ENCODE measurements around the gene USP14.

Gene USP14

DNA sequence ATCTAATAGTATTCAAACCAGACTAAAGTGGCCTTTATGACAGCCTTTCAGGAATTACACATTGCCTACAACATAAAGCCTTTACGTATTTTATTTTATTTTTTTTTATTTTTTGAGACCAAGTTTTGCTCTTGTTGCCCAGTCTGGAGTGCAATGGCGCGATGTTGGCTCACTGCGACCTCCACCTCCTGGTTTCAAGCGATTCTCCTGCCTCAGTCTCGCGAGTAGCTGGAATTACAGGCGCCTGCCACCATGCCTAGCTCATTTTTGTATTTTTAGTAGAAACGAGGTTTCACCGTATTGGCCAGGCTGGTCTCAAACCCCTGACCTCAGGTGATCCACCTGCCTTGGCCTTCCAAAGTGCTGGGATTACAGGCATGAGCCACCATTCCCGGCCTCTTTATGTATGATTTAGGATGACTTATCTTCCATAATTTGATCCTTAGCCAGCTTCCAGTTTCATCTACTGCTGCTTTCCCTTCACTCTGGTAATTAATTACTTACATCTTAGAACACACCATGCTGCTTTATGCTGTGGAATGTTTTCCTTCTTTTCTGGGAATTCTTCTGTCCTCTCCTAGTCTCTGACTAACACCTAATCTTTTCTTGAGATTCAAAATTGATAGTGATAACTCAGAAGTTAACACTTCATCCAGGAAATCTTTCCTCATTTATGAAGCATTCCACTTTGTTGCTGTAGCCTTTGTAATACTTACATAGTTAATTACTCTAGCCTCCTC is 2.6 kb downstream of the USP14 start:
- no peak for ATAC-seq

- no peak for ATAC-seq
Measured at GRCh38 chr18:172361-172760, 14.0 kb downstream of the USP14 start.

- no peak for ATAC-seq
Measured at GRCh38 chr18:179499-179898, 21.1 kb downstream of the USP14 start.

DNA sequence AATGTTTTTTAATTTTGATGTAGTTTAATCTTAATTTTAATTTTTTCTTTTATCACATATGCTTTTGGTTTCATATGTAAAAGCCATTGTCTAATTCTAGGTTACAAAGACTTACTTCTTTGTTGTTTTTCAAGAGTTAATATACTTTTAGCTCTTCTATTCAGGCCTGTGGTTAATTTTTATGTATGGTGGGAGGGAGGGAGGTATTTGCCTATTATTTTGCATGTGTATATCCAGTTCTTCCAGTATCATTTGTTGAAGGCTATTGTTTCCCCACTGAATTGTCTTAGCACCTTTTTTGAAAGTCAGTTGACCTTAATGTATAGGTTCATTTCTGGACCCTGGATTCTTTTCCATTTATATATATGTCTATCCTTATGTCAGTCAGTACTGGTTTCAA is 23.4 kb downstream of the USP14 start:
- no peak for ATAC-seq

- no peak for ATAC-seq
Measured at GRCh38 chr18:183769-184168, 25.4 kb downstream of the USP14 start.

GRCh38 chr18:189254-189653 is 30.9 kb downstream of the USP14 start:
- no peak for ATAC-seq

DNA sequence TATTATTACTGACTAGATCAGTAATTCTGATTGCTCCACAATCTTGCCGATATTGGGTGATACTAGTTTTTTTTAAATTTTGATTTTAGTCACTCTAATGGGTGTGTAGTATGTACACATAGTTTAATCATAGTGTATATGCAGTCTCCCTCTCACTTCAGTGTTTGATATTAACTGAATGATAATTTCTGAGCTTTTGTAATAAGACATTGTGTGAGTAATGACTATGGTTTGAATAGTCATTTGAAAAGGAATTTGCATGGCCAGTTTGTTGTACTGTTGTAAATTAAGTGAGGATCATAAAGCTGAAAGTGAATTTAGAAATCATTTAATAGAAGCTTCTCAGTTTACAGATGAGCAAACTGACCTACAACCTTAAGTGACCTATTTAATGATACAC is 33.4 kb downstream of the USP14 start:
- peak in 1 of 2 donors; percentile 33 for ATAC-seq

DNA sequence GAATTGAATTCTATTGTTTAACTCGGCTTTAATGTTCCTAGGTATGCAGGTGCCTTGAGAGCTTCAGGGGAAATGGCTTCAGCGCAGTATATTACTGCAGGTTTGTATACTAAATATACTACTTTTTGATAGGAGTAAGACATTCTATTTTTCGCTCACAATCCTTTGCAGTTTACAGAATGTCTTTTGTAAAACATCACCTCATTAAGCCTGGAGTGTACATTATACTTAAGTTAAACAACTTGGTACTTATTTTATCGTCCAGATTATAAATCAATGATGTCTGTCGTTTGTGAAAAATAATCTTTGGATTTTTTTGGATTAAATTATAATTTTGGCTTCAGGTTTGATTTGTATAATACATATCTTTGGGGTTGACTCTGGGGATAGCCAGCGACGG is 34.4 kb downstream of the USP14 start:
- no peak for ATAC-seq

- no peak for ATAC-seq
Measured at GRCh38 chr18:195651-196050, 37.3 kb downstream of the USP14 start.

GRCh38 chr18:199214-199613 is 40.9 kb downstream of the USP14 start:
- ATAC-seq: no peak

GRCh38 chr18:199768-200167 is 41.4 kb downstream of the USP14 start:
- no peak for ATAC-seq

DNA sequence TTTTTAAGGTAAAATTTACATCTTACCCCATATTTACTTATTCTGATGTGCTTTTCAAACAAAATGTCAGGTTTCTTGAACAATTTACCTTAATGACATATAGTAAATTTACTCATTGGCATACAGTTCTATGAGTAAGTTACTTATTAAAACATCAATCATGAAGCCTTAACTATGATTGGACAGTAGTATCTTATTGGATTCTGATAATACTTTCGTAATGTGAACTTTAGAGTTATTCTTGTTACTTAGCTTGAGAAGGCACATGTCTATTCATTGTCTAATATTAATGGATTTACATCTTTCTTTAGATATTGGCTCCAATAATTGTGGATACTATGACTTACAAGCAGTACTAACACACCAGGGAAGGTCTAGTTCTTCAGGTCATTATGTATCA is 51.7 kb downstream of the USP14 start:
- ATAC-seq: no peak

- ATAC-seq: no peak
Measured at GRCh38 chr18:210733-211132, 52.4 kb downstream of the USP14 start.

- no peak for ATAC-seq
Measured at GRCh38 chr18:211582-211981, 53.2 kb downstream of the USP14 start.

DNA sequence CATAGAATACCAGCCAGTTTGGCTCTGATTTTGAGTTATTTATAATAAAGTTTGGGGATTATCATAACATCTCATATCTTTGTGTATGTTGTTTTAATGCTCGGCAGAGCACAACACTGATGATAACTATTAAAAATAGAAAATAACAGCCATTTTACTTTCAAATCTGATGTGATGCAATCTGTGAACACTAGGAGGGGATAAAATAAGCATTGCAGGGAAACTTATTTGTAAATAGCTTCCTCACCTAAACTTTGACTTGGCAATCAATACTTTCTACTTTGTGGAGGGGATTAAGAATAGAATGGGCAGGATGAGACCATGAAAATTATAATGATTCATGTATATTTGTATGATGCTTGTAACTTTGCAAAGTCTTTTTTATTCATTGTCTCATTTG is 54.4 kb downstream of the USP14 start:
- ATAC-seq: no peak

- no peak for ATAC-seq
Measured at GRCh38 chr18:213505-213904, 55.1 kb downstream of the USP14 start.

- ATAC-seq: no peak
Measured at GRCh38 chr18:213966-214365, 55.6 kb downstream of the USP14 start.

DNA sequence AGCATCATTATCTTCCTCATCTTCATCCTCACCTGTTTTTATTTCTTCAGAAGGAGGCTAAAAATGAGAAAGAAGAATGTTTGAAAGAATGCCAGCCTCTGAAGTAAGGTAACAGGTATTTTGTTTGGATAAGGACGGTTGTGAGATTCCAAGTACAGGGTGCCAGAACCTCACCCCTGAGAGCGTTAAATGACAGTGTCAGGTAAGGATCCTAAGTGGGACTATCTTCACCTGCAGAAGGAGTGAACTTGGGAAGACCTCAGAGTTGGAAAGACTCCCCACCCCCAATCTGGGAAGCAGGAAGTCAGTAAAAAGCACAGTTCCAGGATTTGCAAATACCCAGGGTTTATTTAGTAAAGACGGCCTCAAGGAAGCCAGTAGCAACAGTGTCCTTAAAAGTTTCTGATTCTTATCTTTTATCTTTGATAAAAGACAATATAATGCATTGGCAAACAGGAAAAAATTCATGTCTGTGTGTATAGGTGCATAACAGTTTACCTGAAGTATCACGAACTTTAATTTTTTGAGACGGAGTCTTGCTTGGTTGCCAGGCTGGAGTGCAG is 57.2 kb downstream of the USP14 start:
- no peak for ATAC-seq

- no peak for ATAC-seq
Measured at GRCh38 chr18:217532-218336, 59.4 kb downstream of the USP14 start.

GRCh38 chr18:220708-221107 is 62.4 kb downstream of the USP14 start:
- no peak for ATAC-seq

DNA sequence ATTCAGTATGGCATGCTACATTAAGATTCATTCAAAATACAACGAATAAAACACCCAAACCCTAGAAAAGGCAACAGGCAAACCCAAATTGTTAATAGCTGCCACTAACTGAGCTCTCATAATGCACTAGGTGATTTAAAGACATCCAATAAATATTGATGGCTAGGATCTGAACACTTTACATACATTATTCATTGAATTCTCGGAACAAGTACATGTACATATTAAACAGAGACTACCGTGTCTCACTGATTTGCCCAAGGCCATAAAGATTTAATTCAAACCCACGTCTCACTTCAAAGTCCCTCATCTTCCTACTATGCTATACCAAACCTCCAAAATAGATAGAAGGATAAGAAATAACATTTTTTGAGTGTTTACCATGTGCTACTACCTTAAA is 67.4 kb downstream of the USP14 start:
- no peak for ATAC-seq

DNA sequence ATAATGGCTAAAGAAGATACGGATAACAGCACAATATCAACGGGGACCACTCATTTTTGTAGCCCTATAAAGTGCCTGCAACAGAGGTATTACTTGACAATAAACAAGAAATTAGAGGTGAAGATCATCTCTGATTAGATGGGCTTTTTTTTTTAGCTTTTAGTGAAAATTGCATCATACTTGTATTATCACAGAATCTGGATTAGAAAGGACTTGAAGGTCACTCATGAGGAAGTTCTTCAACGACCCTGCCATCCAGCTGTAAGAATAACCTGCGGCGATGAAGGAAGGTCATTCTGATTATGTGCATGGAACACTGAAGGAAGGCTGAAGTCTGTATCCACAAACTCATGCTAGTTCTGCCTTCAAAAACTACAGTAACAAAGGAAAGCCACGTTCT is 69.0 kb downstream of the USP14 start:
- no peak for ATAC-seq

DNA sequence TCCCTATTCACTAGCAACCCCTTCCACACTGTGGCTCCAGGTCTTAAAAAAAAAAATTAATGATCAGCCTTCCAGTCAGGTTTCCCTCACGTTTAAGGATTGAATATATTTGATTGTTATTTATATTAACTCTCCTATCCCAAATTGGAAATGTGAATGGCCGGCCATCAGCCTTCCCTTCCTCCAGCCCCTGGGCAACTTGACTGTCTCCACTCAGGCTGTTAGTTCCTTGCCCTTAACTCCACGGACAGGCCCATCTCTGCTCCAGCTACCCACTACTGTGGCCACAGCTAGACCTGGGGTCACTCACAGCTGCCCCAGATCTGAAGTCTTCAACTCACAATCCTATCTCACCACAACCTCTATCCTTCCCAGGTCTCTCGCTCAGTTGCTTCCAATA is 69.5 kb downstream of the USP14 start:
- ATAC-seq: no peak

DNA sequence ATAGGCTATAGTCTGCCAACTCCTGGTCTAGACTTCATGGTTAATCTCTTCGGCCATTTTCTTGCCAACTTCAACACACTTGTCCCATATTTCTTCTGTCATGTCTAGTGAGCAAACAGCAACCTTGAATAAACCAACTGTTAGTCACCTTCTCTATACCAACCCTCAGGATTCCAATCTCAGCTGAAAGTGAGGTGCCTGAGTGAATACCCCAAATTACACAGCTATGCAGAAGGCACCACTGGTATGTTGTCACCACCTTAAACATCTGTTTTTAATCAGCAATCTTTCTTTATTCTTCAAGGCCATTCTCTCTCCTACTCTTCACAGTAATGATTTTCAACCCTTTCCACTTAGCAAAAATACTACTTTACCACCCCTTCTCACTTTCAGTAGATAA is 70.2 kb downstream of the USP14 start:
- no peak for ATAC-seq

Data from activated CD4-positive, CD25-positive, alpha-beta regulatory T cell treated with anti-CD3 and anti-CD28 coated beads, Interleukin-2, amount 50 U/mL, for 24 hours (primary cell).